ENCODE data around the gene GRM2.

Gene GRM2

GRCh38 chr3:51706021-51706485, 815 bp upstream of the GRM2 start:
- no peak for DNase-seq

GRCh38 chr3:51708216-51708845, 1.5 kb downstream of the GRM2 start:
- no peak for DNase-seq

GRCh38 chr3:51709004-51709420, 2.1 kb downstream of the GRM2 start:
- no peak for DNase-seq

- no peak for DNase-seq
Observed at GRCh38 chr3:51709675-51710074, 2.8 kb downstream of the GRM2 start.

- DNase-seq: no peak
Observed at GRCh38 chr3:51710631-51711351, 3.9 kb downstream of the GRM2 start.

- no peak for DNase-seq
Observed at GRCh38 chr3:51711352-51712037, 4.6 kb downstream of the GRM2 start.

- DNase-seq: no peak
Observed at GRCh38 chr3:51712038-51712420, 5.2 kb downstream of the GRM2 start.

GRCh38 chr3:51712511-51712931, 5.7 kb downstream of the GRM2 start:
- no peak for DNase-seq

- DNase-seq: no peak
Observed at GRCh38 chr3:51712963-51713362, 6.1 kb downstream of the GRM2 start.

GRCh38 chr3:51715231-51715976, 8.5 kb downstream of the GRM2 start:
- DNase-seq: peak in 1 of 2 donors; percentile 15

- no peak for DNase-seq
Observed at GRCh38 chr3:51715977-51716294, 9.1 kb downstream of the GRM2 start.

- DNase-seq: no peak
Observed at GRCh38 chr3:51716805-51717204, 9.9 kb downstream of the GRM2 start.

GRCh38 chr3:51717446-51717845, 10.6 kb downstream of the GRM2 start:
- DNase-seq: no peak

- no peak for DNase-seq
Observed at GRCh38 chr3:51717947-51718346, 11.1 kb downstream of the GRM2 start.

GRCh38 chr3:51718547-51719409, 11.9 kb downstream of the GRM2 start:
- DNase-seq: peak; percentile 49 to 80

- DNase-seq: no peak
Observed at GRCh38 chr3:51719410-51720025, 12.7 kb downstream of the GRM2 start.

GRCh38 chr3:51720292-51721061, 13.6 kb downstream of the GRM2 start:
- no peak for DNase-seq

- DNase-seq: no peak
Observed at GRCh38 chr3:51721062-51721745, 14.3 kb downstream of the GRM2 start.

- DNase-seq: peak in 1 of 2 donors; percentile 39
Observed at GRCh38 chr3:51722362-51722761, 15.5 kb downstream of the GRM2 start.

GRCh38 chr3:51727500-51727899, 20.6 kb downstream of the GRM2 start:
- no peak for DNase-seq

Data from stimulated activated CD4-positive, alpha-beta T cell treated with anti-CD3 and anti-CD28 coated beads, Interleukin-2, amount 100 ng/mL, for 24 hours (primary cell).